Inflammatory macrophage treated with lipopolysaccharide for 1 hour (primary cell): Measurements from ENCODE around the gene TANGO2.

Experiments used
- DNase-seq, 2 donors: peaks; one replicate each; pipeline ENCODE4 v3.0.0-alpha.2; 2020 to 2022

Gene TANGO2

GRCh38 chr22:19997561-19998231, 23.2 kb upstream of the TANGO2 start:
- DNase-seq: no peak

GRCh38 chr22:19998232-19998951, 22.5 kb upstream of the TANGO2 start:
- DNase-seq: no peak

- no peak for DNase-seq
Measured at GRCh38 chr22:19998991-19999820, 21.7 kb upstream of the TANGO2 start.

- no peak for DNase-seq
Measured at GRCh38 chr22:20000246-20001081, 20.4 kb upstream of the TANGO2 start.

GRCh38 chr22:20001082-20001638, 19.8 kb upstream of the TANGO2 start:
- DNase-seq: no peak

- no peak for DNase-seq
Measured at GRCh38 chr22:20002128-20002527, 18.8 kb upstream of the TANGO2 start.

- no peak for DNase-seq
Measured at GRCh38 chr22:20002636-20003035, 18.3 kb upstream of the TANGO2 start.

GRCh38 chr22:20003304-20003703, 17.6 kb upstream of the TANGO2 start:
- DNase-seq: no peak

GRCh38 chr22:20004464-20004863, 16.4 kb upstream of the TANGO2 start:
- DNase-seq: no peak

GRCh38 chr22:20008221-20008995, 12.5 kb upstream of the TANGO2 start:
- no peak for DNase-seq

- DNase-seq: no peak
Measured at GRCh38 chr22:20009018-20009491, 11.9 kb upstream of the TANGO2 start.

GRCh38 chr22:20009582-20010306, 11.2 kb upstream of the TANGO2 start:
- DNase-seq: no peak

- DNase-seq: no peak
Measured at GRCh38 chr22:20010307-20011122, 10.4 kb upstream of the TANGO2 start.

GRCh38 chr22:20011123-20011992, 9.6 kb upstream of the TANGO2 start:
- no peak for DNase-seq

GRCh38 chr22:20011993-20012740, 8.7 kb upstream of the TANGO2 start:
- no peak for DNase-seq

GRCh38 chr22:20012741-20013331, 8.1 kb upstream of the TANGO2 start:
- no peak for DNase-seq

- peak in 1 of 2 donors; percentile 46 for DNase-seq
Measured at GRCh38 chr22:20013382-20013871, 7.5 kb upstream of the TANGO2 start.
